HG03457 (cell line): Measurements from ENCODE around the gene TNFAIP8.
A peak's percentile ranks its signal among the peaks of the same experiment; 100 is the strongest.

Experiments
- ATAC-seq: cut with Tn5 transposase; IDR thresholded peaks from one replicate; pipeline ENCODE4 v1.9.1; 2021; ENCODE audit warnings: moderate number of reproducible peaks; ENCODE audit not compliant: unreplicated experiment

TNFAIP8 gene

DNA sequence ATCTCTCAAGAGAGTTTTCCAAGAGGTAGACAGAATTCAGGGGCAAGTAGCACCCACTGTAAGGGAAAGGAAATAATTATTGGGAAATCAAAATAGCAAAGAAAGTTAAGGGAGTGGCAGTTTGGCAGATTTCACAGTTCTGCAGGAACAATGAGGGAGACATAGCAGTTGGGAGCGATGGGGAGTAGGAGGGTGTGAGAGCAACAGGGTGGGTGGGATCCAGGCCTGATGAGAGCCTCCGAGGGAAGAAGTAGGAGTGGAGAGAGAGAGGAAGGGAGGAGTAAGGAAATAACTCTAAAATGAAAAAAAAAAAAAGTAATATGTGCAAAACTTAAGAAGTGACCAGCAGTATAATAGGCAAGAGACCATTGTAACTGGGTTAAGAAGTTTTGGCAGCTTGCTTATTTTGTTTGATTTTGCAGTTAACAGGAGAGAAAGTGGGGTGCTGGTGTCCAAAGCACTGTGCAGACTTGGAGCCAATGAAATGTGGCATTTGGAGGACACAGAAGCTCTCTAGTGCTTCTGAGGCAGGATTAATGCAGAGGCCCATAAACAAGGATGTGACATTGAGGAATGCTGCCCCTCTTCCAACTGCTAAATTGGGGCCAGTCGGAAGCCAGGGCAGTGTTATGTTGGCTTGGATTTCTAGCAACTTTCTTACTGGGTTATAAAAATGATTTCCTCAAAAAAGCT, 10.2 kb downstream of the TNFAIP8 start:
- no peak for ATAC-seq

DNA sequence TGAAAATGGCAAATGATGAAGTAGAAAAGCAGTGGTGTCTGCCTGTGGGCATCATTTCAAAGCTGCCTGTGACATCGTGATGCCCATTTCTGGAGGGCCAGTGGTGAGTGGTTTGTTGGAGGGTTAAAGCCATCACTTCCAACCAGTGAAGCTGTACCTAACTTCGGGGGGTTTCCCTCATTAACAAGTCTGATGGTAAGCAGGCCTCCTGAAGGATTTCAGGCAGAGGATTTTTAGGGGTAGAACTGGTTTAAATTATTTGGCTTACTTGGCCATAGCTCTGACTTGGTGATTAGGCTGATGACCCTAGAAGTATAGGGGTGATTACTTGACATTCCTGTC, 10.7 kb downstream of the TNFAIP8 start:
- peak; percentile 28 for ATAC-seq

- peak; percentile 76 for ATAC-seq
Observed at GRCh38 chr5:119367502-119368237, 11.9 kb downstream of the TNFAIP8 start.

GRCh38 chr5:119368238-119368630, 12.4 kb downstream of the TNFAIP8 start:
- peak; percentile 12 for ATAC-seq

DNA sequence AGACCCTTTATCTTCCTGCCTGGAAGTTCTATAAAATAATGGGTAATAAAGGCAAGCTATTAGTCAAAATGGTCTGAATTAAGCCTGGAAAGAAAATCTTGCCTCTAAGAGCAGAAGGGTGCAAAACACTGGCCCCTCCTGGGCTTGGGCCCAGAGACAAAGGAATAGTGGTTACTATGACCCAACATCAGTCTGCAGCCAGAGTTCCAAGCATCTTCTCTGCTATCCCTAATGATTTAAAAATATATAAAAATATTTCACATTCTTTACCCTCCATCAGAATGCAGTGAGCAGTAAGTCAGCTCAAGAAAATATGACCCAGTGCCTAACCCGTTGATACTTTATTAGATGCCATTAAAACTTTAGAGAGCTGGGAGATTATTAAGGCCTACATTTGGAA, 14.7 kb downstream of the TNFAIP8 start:
- ATAC-seq, result no peak

- no peak for ATAC-seq
Observed at GRCh38 chr5:119371146-119371545, 15.3 kb downstream of the TNFAIP8 start.

- ATAC-seq, result peak; percentile 65
Observed at GRCh38 chr5:119373449-119373858, 17.6 kb downstream of the TNFAIP8 start.

DNA sequence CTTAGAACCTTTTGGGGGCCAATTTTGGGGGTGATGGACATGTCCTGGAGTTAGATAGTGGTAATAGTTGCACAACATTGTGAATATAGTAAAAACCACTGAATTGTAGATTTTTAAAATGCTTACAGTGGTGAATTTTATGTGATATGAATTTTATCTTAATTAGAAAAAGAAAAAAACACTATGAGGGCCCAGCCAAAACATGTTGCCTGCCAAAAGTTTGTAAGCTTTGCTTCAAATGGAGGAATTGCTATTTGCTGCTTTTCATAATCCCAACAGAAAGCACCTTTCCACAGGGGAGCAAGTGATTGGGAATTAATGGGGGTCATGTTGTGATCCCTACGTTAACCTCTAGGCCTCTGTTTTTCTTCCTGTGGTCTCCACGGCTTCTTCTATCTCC, 19.1 kb downstream of the TNFAIP8 start:
- no peak for ATAC-seq

GRCh38 chr5:119377066-119377465, 21.2 kb downstream of the TNFAIP8 start:
- no peak for ATAC-seq

GRCh38 chr5:119378075-119378700, 22.4 kb downstream of the TNFAIP8 start:
- no peak for ATAC-seq

- ATAC-seq, result no peak
Observed at GRCh38 chr5:119379096-119379495, 23.3 kb downstream of the TNFAIP8 start.

DNA sequence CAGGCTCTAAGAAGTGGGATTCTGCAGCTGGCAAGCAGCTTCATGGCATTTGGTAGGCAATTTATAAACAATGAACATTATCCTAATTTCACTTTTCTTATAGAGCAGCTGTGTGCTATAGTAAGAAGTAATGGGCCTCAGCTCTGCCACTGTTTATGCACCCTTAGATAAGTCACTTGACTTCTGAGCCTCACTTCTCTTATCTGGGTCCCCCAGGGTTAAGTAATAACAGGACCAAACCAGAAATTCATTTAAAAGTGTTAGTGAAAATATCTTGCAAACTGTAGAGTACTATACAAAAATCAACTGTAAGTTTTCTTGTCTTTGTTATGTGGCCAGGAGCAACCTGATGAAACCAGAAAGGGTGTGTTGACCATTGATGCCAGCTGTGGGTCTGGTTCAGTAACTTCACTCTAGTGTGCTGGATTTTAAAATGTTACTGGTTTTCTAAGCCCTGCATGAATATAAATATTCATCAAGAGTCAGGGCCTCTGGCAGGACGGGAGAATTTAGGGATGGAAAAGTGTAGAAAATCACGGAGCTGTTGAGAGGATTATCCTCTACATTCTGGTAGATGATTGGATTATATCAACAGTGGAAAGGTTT, 24.2 kb downstream of the TNFAIP8 start:
- ATAC-seq, result no peak

DNA sequence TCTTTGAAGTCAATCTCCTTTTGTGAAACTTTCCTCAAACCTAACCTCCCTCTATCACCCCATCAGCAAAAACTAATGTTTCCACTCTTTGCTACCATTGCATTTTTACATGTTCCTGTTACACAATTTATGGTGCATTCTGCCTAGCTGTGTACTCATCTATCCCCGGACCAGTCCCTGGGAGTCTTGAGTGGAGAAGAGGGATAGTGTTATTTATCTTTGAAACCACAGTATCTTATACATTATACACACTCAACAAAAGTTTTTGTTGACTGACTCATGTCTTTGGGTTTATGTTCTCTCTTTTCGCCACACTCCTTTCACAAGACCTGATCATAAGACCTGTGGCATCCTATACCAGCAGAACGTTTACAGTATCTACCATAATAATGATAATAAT, 26.4 kb downstream of the TNFAIP8 start:
- ATAC-seq, result no peak

DNA sequence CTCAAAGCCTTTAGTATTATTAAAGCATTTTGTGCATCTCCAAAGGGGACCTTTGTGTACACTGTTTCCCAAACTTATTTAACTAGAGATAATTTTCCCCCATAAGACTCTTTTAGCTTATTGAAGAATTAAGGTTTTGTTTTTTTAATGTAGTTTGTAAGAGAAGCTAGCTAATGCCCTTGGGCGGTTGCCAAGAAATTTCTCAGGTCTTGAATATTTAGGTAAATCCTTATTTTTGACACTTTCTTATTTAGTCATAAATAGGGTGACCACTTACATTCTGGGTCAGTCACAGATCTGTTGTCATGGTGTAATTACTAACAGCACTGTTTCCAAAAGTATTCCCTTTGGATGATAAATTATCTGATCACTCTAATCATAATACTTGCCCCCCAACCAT, 27.2 kb downstream of the TNFAIP8 start:
- ATAC-seq, result no peak

GRCh38 chr5:119385136-119385535, 29.3 kb downstream of the TNFAIP8 start:
- no peak for ATAC-seq

- no peak for ATAC-seq
Observed at GRCh38 chr5:119385536-119386128, 29.8 kb downstream of the TNFAIP8 start.

DNA sequence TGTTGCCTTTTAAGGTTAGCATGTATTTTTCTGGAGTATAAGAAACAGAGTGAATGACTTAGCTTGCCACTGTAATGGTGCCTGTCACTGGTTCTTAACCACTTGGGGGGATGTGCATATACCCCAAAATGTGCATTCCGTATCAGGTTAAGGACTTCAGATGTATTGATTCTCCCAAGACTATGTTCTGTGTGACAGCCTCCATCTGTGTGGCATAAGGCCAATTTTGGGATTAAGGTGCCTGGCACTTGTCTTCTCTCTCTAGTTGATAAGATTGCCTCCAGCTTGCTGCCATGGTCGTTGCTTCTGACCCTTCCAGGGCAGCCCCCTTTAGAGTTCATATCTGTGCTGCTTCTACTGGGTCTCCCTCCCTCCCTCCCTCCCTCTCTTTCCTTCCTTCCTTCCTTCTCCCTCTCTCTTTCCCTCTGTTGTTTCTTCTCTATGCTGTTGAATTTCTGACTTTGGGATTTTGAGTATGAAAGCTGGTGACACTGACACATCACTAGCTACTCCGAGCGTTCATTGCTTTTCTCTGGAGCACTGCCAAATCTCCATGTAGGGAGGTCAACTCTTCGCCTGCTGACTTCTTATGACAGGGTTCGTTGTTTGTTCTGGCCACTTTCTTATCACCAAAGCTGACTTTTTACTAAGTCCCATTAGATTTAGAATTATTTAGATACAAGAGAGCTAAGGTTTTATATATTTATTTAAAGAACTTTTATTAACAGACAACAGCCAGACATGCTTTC, 31.0 kb downstream of the TNFAIP8 start:
- ATAC-seq, result no peak

DNA sequence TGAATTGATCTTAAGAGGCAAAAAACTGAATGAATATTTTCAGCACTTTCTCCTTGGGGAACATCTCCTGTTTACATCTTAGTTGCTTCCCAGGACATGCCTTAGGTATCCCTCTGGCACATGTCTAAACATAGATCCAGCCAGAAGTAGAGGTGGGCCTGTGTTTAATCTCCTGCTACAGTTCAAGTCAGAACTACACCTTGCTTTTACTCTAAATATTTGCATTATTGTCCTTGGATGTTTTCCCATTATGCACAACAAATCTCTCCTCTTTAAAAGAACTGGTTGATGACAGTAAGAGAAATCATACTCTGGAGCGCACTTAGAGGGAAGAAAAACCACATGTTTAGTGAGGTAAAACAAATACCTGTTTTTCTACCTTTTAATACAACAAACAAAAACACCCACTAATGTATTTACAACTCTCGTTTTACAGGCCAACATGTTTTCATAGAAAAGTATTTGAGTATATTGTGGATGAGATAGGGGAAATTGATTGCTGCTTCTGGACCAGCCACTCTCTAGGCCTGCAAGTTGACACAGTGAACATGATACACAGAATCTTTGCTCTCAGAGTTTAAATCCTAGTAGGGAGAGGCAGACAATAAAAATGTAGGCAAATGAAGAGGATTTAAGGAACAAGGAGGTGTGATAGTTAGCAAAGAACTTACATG, 32.3 kb downstream of the TNFAIP8 start:
- no peak for ATAC-seq

DNA sequence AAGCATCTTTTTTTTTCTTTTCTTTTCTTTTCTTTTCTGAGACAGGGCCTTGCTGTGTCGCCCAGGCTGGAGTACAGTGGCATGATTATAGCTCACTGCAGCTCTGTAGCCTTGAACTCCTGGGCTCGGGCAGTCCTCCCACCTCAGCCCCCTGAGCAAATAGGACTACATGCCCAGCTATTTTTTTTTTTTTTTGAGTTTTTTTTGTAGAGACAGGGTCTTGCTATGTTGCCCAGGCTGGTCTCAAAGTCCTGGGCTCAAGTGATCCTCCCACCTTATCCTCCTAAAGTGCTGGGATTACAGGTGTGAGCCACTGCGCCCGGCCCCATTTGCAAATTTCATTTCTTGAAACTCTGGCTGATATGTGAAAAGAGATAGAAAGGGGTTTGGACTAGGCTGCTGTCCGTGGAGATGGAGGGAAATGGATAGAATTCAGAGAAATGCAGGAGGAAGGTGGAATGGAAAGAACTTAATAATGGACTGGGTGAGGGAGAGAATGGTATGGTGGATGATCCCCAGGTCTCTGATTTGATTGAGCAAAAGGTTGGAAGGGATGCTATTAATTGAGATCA, 32.9 kb downstream of the TNFAIP8 start:
- no peak for ATAC-seq
